Fibroblast of mammary gland (primary cell): ENCODE measurements around the gene TPMT.

ENCODE experiments used
- DNase-seq: peaks from one replicate; pipeline ENCODE4 v3.0.0-alpha.2; 2010; ENCODE audit warnings: low read depth
- H3K4me3 ChIP-seq: 2 replicates; pipeline ENCODE4 v1.5.1; 2011; ENCODE audit warnings: low read depth, mild to moderate bottlenecking, low read length, moderate library complexity; ENCODE audit not compliant: control insufficient read depth
- TF ChIP-seq, protein P1 (sequence below): conservative IDR thresholded peaks from 2 replicates; pipeline ENCODE4 v1.5.1; 2011; ENCODE audit warnings: low read depth, low read length, inconsistent platforms; ENCODE audit not compliant: control insufficient read depth, insufficient read depth

Gene TPMT

DNA sequence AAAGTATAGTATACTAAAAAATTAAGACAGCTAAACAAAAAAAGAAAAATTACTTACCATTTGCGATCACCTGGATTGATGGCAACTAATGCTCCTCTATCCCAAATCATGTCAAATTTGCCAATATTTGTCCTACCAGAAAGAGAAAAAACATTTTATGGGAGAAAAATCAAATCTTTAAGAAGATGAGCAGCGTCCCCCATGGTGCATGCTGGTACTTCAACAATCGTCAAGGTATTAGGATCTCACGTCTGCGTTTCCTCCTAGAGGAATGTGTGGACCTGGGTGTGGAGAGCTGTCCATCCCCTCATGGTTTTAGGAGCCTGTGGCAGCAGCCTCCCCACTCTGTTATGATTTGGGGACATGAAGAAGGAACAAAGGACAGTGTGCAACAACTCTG is 16.0 kb downstream of the TPMT start:
- DNase-seq, result no peak

DNA sequence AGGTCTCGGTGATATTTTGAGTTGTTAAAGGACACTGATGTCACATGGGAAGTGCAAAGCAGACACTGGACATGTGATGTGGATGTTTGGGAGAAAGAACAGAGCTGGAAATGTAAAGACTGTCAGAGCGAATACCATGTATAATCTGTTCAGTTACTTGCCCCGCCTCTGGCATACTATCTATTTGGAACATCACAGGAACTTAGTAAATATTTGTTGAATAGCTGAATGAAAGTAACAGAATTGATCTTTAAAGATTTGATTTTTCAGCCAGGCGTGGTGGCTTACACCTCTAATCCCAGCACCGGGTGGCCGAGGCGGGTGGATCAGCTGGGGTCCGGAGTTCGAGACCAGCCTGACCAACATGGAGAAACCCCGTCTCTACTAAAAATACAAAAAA is 18.6 kb downstream of the TPMT start:
- H3K4me3 ChIP-seq, result no peak overlapping the region
- TF ChIP-seq, protein P1, sequence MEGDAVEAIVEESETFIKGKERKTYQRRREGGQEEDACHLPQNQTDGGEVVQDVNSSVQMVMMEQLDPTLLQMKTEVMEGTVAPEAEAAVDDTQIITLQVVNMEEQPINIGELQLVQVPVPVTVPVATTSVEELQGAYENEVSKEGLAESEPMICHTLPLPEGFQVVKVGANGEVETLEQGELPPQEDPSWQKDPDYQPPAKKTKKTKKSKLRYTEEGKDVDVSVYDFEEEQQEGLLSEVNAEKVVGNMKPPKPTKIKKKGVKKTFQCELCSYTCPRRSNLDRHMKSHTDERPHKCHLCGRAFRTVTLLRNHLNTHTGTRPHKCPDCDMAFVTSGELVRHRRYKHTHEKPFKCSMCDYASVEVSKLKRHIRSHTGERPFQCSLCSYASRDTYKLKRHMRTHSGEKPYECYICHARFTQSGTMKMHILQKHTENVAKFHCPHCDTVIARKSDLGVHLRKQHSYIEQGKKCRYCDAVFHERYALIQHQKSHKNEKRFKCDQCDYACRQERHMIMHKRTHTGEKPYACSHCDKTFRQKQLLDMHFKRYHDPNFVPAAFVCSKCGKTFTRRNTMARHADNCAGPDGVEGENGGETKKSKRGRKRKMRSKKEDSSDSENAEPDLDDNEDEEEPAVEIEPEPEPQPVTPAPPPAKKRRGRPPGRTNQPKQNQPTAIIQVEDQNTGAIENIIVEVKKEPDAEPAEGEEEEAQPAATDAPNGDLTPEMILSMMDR, result no peak
- no peak for DNase-seq

More for the DNA sequence above, 16.0 kb downstream of the TPMT start:
- TF ChIP-seq, protein P1, result no peak
- H3K4me3 ChIP-seq, result no peak overlapping the region

GRCh38 chr6:18135171-18135570 is 19.7 kb downstream of the TPMT start:
- TF ChIP-seq, protein P1, result no peak
- DNase-seq, result no peak
- no peak overlapping the region for H3K4me3 ChIP-seq

GRCh38 chr6:18132346-18132745 is 22.5 kb downstream of the TPMT start:
- DNase-seq, result no peak
- no peak overlapping the region for H3K4me3 ChIP-seq
- TF ChIP-seq, protein P1, result no peak

DNA sequence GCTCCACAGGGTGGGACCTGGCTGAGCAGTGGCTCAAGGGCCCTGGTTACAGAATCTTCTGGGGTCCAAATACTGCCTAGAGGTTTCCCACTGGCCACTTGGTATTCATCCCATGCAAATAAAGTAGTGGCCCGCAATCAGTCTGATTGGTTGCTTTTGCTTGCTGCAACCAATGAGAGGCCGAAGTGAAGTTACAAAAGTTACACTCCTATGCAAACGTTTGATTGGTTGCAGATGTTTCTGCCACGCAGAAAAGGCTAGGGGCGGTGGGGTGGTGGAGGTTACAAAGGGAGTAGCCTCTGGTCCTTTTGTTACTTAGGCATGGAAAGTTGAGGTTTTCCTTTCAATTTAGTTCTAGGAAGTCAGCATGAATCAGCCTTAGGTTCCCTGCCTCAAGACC is 28.8 kb downstream of the TPMT start:
- TF ChIP-seq, protein P1, result no peak
- peak; percentile 16 for DNase-seq
- H3K4me3 ChIP-seq, result no peak overlapping the region

DNA sequence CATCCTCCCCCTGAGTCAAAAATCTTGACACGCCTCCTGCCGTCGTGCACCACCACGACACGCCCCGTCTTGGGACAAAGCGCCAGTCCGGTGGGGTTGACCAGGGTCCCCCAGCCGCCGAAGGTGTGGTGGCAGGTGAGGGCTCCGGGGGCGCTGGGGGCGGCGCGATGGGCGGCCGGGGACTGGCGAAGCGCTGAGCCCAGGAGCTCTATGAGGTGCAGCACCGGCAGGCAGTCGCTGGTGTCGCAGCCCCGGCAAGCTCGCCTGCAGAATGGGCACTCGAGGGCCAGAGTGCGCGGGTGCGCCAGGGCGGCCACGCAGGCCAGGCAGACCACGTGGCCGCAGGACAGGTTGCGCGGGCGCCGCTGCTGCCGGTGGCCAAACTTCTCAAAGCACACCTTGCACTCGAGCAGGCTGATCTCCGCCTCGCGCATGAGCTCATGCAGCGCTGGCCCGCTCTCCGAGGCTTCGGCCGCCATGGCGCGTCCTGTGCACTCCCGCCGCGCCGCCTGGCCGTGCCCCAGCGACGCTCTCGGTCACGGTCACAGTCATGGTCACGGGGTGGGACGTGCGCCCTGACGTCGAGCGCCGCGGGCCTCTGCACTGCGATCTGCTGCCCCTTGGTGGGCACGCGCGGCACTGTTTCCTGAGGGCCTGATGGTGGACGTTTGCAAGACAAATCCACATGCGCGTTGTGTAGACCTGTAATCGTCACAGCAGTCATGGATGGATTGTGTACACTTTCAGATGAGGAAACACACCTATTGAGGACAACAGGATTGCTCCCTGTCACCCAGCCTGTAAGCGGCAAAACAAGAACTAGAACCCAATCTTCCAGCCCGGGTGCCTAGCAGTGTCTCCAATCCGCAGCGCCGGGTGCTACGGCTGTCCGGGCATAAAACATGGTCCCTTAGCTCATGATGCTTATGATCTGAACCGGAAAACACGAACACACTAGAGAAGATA is 32.5 kb downstream of the TPMT start, which contains the start of gene NHLRC1:
NHLRC1 (minus strand) TSS at position 550 of the 966 bp plus-strand sequence; CDS start at position 479, 71 bp downstream.
- DNase-seq, result peak; percentile 85
- H3K4me3 ChIP-seq, result peak within 1 kb of the TSS; percentile 45
- TF ChIP-seq, protein P1, result peak; percentile 79
